ENCODE data around the gene RBM17.
A peak's percentile ranks its signal among the peaks of the same experiment; 100 is the strongest.
"Not testable (repeated sequence)": the region's sequence is repeated elsewhere in the genome, so short reads cannot be mapped to it uniquely, and the experiment has no call there.

The RBM17 gene, protein sequence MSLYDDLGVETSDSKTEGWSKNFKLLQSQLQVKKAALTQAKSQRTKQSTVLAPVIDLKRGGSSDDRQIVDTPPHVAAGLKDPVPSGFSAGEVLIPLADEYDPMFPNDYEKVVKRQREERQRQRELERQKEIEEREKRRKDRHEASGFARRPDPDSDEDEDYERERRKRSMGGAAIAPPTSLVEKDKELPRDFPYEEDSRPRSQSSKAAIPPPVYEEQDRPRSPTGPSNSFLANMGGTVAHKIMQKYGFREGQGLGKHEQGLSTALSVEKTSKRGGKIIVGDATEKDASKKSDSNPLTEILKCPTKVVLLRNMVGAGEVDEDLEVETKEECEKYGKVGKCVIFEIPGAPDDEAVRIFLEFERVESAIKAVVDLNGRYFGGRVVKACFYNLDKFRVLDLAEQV

DNA sequence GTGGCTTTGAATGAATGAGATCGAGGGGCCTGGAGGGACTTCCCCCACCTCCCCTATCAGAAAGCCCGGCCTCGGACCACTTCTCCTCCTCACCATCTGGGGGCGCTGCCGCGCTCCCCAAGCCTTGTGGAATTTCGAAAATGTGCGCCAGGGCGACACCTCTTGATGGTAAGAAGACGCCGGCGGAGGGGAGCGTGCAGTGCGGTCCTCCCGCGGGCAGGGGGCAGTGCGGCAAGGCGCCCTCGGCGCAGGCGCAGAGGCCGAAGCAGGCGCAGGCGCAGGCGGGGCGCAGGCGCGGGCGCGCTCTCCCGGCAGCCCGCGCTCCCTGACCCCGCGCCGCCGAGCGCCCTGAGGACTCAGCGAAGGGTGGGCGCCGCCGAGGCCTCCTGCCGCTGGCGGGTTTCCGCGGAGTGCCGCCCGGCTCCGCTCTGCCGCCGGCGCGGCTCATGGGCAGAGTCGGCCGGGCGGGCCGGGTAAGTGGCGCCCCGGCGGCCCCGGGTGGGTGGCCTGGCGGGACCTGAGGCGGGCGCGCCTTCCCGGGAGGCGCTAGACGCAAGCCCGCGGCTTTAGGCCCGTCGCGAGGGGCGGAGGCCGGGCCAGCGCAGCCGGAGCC is at the start of gene RBM17:
Gene RBM17 (plus strand): TSS at position 314 of the 613 bp plus-strand sequence. CDS start 8,032 bp downstream, outside the sequence.
- peak; percentile 95 to 97 (median 96) for DNase-seq (ENCODE audit: low read depth in 3 of 3)

GRCh38 chr10:6039711-6040110 is 49.1 kb upstream of the RBM17 start:
- DNase-seq (ENCODE audit: low read depth in 3 of 3), result no peak

DNA sequence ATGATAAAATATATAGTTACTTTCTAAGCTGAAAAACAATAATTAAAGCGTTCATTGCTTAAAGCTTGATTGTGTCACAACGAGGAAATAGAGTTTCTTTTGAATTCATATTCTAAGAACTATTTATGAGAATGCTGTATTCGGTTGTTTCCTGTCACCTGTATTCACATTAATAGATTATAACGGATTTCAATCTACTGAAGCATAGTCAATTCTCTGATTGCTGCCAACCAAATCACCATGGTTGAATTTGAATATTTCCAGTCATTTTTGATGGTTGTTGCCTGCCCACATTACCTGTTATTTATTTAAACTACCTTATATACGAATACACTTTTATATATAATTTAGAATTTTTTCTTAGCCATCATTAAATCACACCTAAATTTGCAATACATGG is 48.6 kb upstream of the RBM17 start:
- DNase-seq (ENCODE audit: low read depth in 3 of 3), result no peak

GRCh38 chr10:6043377-6043776 is 45.5 kb upstream of the RBM17 start:
- DNase-seq (ENCODE audit: low read depth in 3 of 3), result not testable (repeated sequence)

- no peak for DNase-seq (ENCODE audit: low read depth in 3 of 3)
Measured at GRCh38 chr10:6044060-6044459, 44.8 kb upstream of the RBM17 start.

DNA sequence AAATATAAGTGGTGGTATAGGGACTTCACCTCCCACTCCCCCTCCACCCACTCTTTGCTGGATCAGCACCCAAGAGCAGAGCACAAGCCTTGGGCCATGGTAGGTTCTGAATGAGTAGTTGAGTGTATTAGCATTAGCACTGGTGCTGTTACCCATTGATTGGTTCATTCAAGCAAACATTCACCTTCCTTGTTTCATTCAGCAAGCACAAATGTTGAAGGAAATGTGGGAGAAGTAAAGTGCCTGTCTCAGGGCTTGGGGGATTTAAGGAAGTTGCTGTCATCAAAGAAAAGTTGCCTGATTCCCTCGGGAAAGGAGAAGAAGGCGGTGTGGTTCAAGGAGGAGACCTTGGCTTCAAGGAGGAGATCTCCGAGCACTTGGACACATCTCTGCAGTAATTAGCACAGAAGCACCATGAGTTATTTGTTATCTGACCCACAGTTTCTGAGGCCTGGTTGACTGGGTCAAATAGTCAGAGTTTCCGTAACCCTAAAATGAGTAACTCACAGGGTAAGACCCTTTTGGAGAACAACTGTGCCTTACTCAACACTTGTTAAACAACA is 44.0 kb upstream of the RBM17 start:
- DNase-seq (ENCODE audit: low read depth in 3 of 3), result no peak

GRCh38 chr10:6045314-6045848 is 43.5 kb upstream of the RBM17 start:
- DNase-seq (ENCODE audit: low read depth in 3 of 3), result no peak

- DNase-seq (ENCODE audit: low read depth in 3 of 3), result no peak
Measured at GRCh38 chr10:6045878-6046772, 42.7 kb upstream of the RBM17 start.

DNA sequence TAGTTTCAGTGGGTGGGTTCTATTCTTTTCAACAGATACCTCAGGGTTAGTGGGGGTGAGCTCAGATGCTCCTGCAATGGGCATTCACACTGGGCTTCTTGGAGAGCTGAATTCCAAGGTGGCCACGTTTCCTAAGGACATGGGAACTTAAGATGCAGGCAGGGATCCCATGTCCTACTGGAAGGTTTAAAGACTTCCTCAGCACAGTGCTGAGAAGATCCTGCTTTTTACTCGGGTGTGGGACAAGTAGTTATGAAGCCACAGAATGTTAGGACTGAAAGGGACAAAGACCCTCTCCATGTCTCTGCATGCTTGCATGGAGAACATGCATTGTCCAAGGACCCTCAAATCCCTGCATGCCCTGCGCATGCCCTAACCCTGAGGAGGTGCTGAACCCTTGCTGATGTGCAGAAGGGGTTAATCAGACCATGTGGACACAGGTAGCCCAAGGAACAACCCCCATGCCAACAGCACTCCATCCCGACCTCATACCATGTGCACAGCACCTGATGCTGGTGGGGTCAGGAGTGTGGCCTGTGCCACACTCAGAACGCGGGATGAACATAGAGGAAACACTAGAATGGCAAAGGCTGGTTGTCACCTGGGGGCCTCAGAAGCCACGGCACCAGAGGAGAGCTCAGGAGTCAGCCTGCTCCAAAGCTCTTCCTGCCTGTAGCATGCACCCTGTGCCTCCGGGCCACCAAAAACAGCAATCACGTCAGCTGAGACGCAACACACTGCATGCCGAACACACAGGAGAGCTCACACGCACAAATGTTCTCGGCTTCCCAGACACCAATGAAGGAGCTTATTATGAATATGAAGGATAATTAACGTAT is 41.8 kb upstream of the RBM17 start:
- no peak for DNase-seq (ENCODE audit: low read depth in 3 of 3)

- no peak for DNase-seq (ENCODE audit: low read depth in 3 of 3)
Measured at GRCh38 chr10:6047847-6048246, 41.0 kb upstream of the RBM17 start.

DNA sequence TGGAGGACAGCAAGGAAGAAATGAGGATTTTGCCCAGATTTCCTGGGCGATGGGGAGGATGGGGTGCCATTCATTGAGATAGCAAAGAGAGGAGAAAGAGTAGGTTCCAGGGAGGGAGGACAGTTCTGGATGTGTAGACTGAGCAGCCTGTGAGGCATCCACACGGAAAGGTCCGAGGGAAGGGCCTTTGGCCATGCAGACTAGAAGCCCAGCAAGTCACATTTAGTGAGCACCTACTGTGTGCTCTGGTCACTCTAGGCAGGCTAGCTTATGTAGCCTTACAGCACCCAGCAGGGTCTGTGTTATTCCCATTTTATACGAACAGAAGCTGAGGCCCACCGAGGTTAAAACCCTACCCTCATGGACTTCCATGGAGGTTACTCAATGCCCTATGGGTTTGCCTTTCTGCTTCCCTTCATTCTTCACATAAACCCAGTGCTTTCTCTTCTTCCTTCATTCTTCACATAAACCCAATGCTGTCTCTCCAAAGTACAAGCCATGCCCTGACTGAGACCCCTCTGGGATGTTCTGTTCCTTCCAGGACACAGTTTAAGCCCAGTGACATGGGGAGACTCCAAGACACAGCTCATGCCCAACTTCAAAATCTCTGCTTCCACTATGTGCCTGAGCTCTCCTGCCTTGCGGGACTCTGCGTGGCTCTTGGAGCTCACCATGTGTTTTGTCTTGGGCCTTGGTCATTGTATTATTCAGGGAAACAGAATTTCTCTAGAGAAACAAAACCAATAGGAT is 40.4 kb upstream of the RBM17 start:
- DNase-seq (ENCODE audit: low read depth in 3 of 3), result no peak

DNA sequence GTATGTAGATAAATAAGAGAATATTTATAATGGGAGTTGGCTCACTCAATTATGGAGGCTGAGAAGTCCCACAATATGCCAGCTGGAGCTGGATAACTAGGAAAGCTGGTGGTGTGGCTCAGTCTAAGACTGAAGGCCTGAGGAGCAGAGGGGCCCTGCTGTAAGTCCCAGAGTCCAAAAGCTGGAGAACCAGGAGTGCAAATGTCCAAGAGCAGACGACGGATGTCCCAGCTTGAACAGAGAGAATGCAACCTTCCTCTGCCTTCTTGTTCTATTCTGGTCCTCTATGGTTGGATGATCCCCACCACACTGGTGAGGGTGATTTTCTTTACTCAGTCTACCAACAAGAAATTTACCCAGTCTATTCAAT is 39.8 kb upstream of the RBM17 start:
- DNase-seq (ENCODE audit: low read depth in 3 of 3), result no peak

GRCh38 chr10:6050801-6051445 is 37.9 kb upstream of the RBM17 start:
- DNase-seq (ENCODE audit: low read depth in 3 of 3), result peak; percentile 68 to 88 (median 79)

DNA sequence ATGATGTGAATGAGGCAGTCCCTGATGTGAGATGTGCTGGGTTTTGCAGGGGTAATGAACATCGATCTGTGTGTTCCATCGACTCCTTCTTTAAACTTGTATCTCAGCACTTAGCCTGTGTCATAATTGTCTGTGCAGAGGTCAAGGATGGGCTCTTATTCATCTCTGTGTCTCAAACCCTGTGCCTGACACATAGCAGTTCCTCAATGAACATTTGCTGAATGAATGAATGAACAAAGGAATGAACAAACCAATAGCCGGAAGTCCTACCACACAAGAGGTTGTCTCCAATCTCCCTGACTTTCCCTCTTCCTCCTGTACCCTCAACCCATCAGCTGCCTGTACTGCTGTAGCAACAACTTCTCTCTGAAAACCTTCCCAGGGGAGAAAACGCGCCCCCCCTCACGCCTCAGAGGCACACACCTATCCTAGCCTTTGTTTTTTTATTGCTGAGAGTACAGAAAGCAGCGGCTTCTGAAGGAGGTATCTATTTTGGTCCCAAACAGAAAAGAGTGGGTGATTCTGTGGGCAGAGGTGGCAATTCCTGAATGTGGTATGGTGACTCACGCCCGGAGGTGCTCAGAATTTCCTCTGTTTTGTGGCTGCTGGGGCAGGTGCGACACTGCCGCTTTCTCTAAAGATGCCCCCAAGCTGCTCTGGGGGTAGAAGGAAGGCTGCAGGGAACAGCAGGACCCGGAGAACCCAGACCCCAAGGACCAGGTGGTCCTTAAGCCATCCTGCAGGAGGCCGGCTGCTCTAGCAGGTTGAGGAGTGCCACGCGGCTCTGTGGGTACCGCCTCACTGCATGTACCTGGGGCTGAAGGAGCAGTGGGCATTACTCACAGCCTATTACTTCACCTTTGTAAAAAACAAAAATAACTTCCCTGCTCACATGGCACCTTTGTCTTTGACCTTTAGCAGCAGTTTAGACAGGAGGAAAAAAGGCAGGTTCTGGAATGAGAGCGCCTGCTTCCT is 36.3 kb upstream of the RBM17 start:
- DNase-seq (ENCODE audit: low read depth in 3 of 3), result peak; percentile 56 to 75 (median 75)

GRCh38 chr10:6053303-6053702 is 35.5 kb upstream of the RBM17 start:
- no peak for DNase-seq (ENCODE audit: low read depth in 3 of 3)

GRCh38 chr10:6053816-6054631 is 34.8 kb upstream of the RBM17 start:
- no peak for DNase-seq (ENCODE audit: low read depth in 3 of 3)

DNA sequence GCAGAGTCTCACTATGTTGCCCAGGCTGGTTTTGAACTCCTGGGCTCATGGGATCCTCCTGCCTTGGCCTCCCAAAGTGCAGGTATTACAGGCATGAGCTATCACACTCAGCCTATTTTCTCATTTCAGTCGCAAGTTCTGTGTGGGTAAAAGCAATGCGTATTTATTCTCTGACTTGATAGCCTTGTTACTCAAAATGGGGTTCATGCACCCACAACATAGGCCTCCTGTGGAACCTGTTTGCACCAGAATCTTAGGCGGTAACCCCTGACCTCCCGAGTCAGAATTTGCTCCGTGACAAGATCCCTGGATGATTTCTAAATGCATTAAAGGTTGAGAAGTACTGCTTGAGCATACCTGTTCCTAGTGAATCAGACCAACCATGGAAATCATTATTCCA is 34.0 kb upstream of the RBM17 start:
- no peak for DNase-seq (ENCODE audit: low read depth in 3 of 3)

GRCh38 chr10:6055929-6056328 is 32.9 kb upstream of the RBM17 start:
- no peak for DNase-seq (ENCODE audit: low read depth in 3 of 3)
